Endodermal cell (in vitro differentiated cells): ENCODE measurements around the gene ZNF26. TPM values are rescaled to one million over a fixed set of nuclear protein-coding genes. Genes with fewer than 3 reads are reported as not detected.
"Not testable (repeated sequence)": the region's sequence is repeated elsewhere in the genome, so short reads cannot be mapped to it uniquely, and the experiment has no call there.

Experiments
- DNase-seq: peaks from one replicate; pipeline ENCODE4 v3.0.0-alpha.2; 2017
- H3K27ac ChIP-seq: 2 replicates; pipeline ENCODE4 v1.5.1; 2013; ENCODE audit warnings: mild to moderate bottlenecking, low read depth, low read length, moderate library complexity
- H3K27me3 ChIP-seq: 2 replicates; pipeline ENCODE4 v1.6.1; 2013; ENCODE audit warnings: mild to moderate bottlenecking, low read length, moderate library complexity; ENCODE audit not compliant: insufficient read depth, control insufficient read depth, poor library complexity, severe bottlenecking
- H3K36me3 ChIP-seq: 2 replicates; pipeline ENCODE4 v1.7.0; 2013; ENCODE audit warnings: mild to moderate bottlenecking, low read length, moderate library complexity; ENCODE audit not compliant: control insufficient read depth, insufficient read depth
- H3K4me1 ChIP-seq: one replicate; pipeline ENCODE4 v1.7.0; 2013; ENCODE audit warnings: low read length; ENCODE audit not compliant: control insufficient read depth, insufficient read depth
- H3K4me3 ChIP-seq: 2 replicates; pipeline ENCODE4 v1.5.1; 2013; ENCODE audit warnings: mild to moderate bottlenecking, low read length, moderate library complexity
- H3K9ac ChIP-seq: 2 replicates; pipeline ENCODE4 v1.6.1; 2013; ENCODE audit warnings: mild to moderate bottlenecking, low read length, moderate library complexity; ENCODE audit not compliant: poor library complexity, severe bottlenecking; ENCODE audit errors: extremely low read depth
- H3K9me3 ChIP-seq: 2 replicates; pipeline ENCODE4 v1.6.1; 2013; ENCODE audit warnings: mild to moderate bottlenecking, low read length, moderate library complexity; ENCODE audit not compliant: control insufficient read depth
- H3K27ac Mint-ChIP-seq: 2 replicates; pipeline ENCODE4 v1.8.0; 2020; ENCODE audit warnings: mixed read lengths
- H3K27me3 Mint-ChIP-seq: 2 replicates; pipeline ENCODE4 v1.8.0; 2021; ENCODE audit warnings: mild to moderate bottlenecking, mixed read lengths; ENCODE audit not compliant: insufficient read depth
- H3K36me3 Mint-ChIP-seq: 2 replicates; pipeline ENCODE4 v1.8.0; 2020; ENCODE audit warnings: low read depth, mixed read lengths
- H3K4me1 Mint-ChIP-seq: 2 replicates; pipeline ENCODE4 v1.8.0; 2020; ENCODE audit warnings: mixed read lengths
- H3K4me3 Mint-ChIP-seq: 2 replicates; pipeline ENCODE4 v1.8.0; 2020; ENCODE audit warnings: mild to moderate bottlenecking, moderate library complexity, mixed read lengths
- H3K9me3 Mint-ChIP-seq: 2 replicates; pipeline ENCODE4 v1.8.0; 2020; ENCODE audit warnings: mild to moderate bottlenecking, mixed read lengths
- CTCF ChIP-seq: fragments of 200-600 bp; sonication (generic); conservative IDR thresholded peaks from 2 replicates; pipeline ENCODE4 v1.5.0; 2021; ENCODE audit warnings: antibody characterized with exemption, mild to moderate bottlenecking
- WGBS, 2 experiments: methylation state at CpG; one replicate each; pipeline versions ENCODE4 v1.1.5 to v1.1.7; 2013; ENCODE audit warnings: missing lambda C conversion rate in 2 of 2, mixed read lengths in 1 of 2; ENCODE audit not compliant: insufficient coverage in 1 of 2, insufficient read length in 1 of 2; 5-methylcytosine and 5-hydroxymethylcytosine counted together
- total RNA-seq, 2 donors: library from RNA; stranded (reverse); fragmentation: NEBNext Ultra II Directional in 1 of 2; extraction: Animal tissue kit (Norgen Biotek cat#: 25700) in 1 of 2; gene quantifications; 2 replicates in 1 of 2; 3 replicates in 1 of 2; pipeline ENCODE4 v1.2.1, GENCODE V29; 2021

The ZNF26 gene
- total RNA-seq, 2 donors from 2014 or later: 13.5 to 16.0 TPM

DNA sequence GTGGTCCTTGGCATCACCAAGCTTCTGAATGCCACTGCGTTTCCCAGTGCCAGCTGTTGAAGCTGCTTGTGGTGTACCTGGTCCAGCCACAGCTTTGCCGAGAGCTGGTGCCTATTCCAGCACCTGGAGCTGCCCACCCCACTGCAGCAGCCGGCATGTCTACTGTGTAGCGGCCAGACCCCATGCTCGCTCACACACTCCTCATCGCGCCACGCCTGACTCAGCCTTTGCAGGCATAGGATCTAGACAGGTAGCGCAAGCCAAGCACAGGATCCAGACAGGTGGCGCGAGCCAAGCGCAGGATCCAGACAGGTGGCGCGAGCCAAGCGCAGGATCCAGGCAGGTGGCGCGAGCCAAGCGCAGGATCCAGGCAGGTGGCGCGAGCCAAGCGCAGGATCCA lies 18.4 kb upstream of the ZNF26 start:
- no peak for DNase-seq
- H3K4me1 ChIP-seq: no peaks in the 10 kb centered on the region
- peaks cover 17% of the 10 kb centered on the region for H3K36me3 Mint-ChIP-seq
- H3K4me1 Mint-ChIP-seq: no peaks in the 10 kb centered on the region
- peaks cover 81% of the 10 kb centered on the region for H3K9me3 Mint-ChIP-seq
- WGBS, 2 experiments: 93 to 100% methylated on average over 6 to 21 of the region's 21 CpGs
- no peak overlapping the region for H3K4me3 Mint-ChIP-seq
- no peak overlapping the region for H3K9ac ChIP-seq
- H3K27me3 ChIP-seq: no peaks in the 10 kb centered on the region
- H3K27me3 Mint-ChIP-seq: no peaks in the 10 kb centered on the region
- H3K27ac ChIP-seq: no peak overlapping the region
- peaks cover 32% of the 10 kb centered on the region for H3K9me3 ChIP-seq
- TF ChIP-seq CTCF: no peak
- H3K36me3 ChIP-seq: no peaks in the 10 kb centered on the region
- no peak overlapping the region for H3K27ac Mint-ChIP-seq
- H3K4me3 ChIP-seq: no peak overlapping the region

DNA sequence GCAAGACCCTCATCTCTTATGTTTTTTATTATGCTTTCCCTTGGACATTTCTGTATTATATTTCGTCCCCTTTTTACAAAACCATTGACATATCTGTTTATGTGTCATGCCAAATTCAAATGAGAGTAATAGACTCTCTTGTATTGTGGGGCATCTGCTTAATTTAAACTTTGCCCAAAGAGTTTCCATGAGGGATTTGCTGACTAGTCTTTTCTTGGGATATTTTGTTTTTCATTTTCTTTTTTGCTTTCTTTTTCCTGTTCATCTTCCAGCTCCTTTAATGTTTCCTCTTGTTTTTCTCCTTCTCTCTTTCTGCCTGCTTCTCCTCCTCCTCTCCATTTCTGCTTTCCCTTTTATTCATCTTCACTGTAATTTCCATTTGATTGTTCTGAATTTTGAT lies 13.8 kb upstream of the ZNF26 start:
- H3K36me3 Mint-ChIP-seq: peaks cover 3% of the 10 kb centered on the region
- Histone ChIP-seq H3K36me3 (no peaks in the 10 kb centered on the region), H3K27me3 (no peaks in the 10 kb centered on the region), H3K27ac (no peak overlapping the region), H3K4me3 (no peak overlapping the region), H3K9ac (no peak overlapping the region), H3K9me3 (peaks cover 38% of the 10 kb centered on the region), H3K4me1 (no peaks in the 10 kb centered on the region)
- no peak overlapping the region for H3K4me3 Mint-ChIP-seq
- peaks cover 1% of the 10 kb centered on the region for H3K27me3 Mint-ChIP-seq
- peaks cover 79% of the 10 kb centered on the region for H3K9me3 Mint-ChIP-seq
- no peak overlapping the region for H3K27ac Mint-ChIP-seq
- no peak for TF ChIP-seq CTCF
- 17% methylated on average over 1 of the region's 1 CpG; no CpG with 5 or more reads in 1 of the 2 experiments for WGBS, 2 experiments
- no peaks in the 10 kb centered on the region for H3K4me1 Mint-ChIP-seq
- no peak for DNase-seq

DNA sequence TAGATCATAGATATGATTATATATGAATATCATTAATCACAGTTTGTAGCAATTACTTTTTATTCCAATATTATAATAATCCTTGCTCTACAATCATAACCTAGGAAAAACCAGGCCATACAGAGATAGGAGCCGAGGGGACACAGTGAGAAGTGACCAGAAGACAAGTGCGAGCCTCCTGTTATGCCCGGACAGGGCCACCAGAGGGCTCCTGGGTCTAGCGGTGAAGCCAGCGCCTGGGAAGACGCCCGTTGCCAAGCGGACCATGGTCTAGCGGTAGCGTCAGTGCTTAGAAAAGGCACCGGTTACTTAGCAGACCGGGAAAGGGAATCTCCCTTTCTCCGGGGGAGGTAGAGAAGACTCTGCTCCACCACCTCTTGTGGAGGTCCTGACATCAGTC lies 9.3 kb upstream of the ZNF26 start:
- H3K9me3 ChIP-seq: peaks cover 70% of the 10 kb centered on the region
- H3K9me3 Mint-ChIP-seq: peaks cover 73% of the 10 kb centered on the region
- peak; percentile 90 for DNase-seq
- 53 to 63% methylated on average over 10 to 13 of the region's 13 CpGs for WGBS, 2 experiments
- not testable (repeated sequence) for H3K9ac ChIP-seq, H3K27me3 Mint-ChIP-seq, H3K4me1 ChIP-seq, H3K27ac ChIP-seq, H3K4me1 Mint-ChIP-seq, H3K4me3 ChIP-seq, H3K36me3 Mint-ChIP-seq, H3K4me3 Mint-ChIP-seq, H3K27ac Mint-ChIP-seq, H3K36me3 ChIP-seq, H3K27me3 ChIP-seq
- TF ChIP-seq CTCF: peak; percentile 68
